NCI-H1105 (cell line): ENCODE measurements around the gene POLR1E.

Experiments
- DNase-seq: peaks from one replicate; lab custom pipeline; 2025; lab: John Stamatoyannopoulos, UW

POLR1E gene

GRCh38 chr9:37534901-37535300 lies 49.2 kb downstream of the POLR1E start:
- no peak for DNase-seq

GRCh38 chr9:37538099-37538498 lies 52.4 kb downstream of the POLR1E start:
- no peak for DNase-seq

- no peak for DNase-seq
Measured at GRCh38 chr9:37539634-37540033, 53.9 kb downstream of the POLR1E start.

GRCh38 chr9:37540634-37541033 lies 54.9 kb downstream of the POLR1E start:
- DNase-seq: no peak

GRCh38 chr9:37541465-37541864 lies 55.7 kb downstream of the POLR1E start:
- DNase-seq: no peak

- DNase-seq: no peak
Measured at GRCh38 chr9:37542488-37542887, 56.7 kb downstream of the POLR1E start.

- DNase-seq: no peak
Measured at GRCh38 chr9:37542895-37543294, 57.1 kb downstream of the POLR1E start.

- DNase-seq: no peak
Measured at GRCh38 chr9:37543468-37543867, 57.7 kb downstream of the POLR1E start.

- no peak for DNase-seq
Measured at GRCh38 chr9:37547328-37547878, 61.7 kb downstream of the POLR1E start.

- DNase-seq: no peak
Measured at GRCh38 chr9:37549527-37549926, 63.8 kb downstream of the POLR1E start.

- no peak for DNase-seq
Measured at GRCh38 chr9:37550781-37551180, 65.0 kb downstream of the POLR1E start.

GRCh38 chr9:37551468-37551867 lies 65.7 kb downstream of the POLR1E start:
- no peak for DNase-seq

- DNase-seq: no peak
Measured at GRCh38 chr9:37551888-37552287, 66.1 kb downstream of the POLR1E start.
